Thyroid gland (tissue), 4 donors: ENCODE measurements around the gene CAST.

ENCODE experiments used
- CTCF ChIP-seq, 6 experiments: fragments of 200-600 bp in 3 of 6; fragments of 450-650 bp in 3 of 6; sonication (generic) in 3 of 6; IDR thresholded peaks; one replicate each; pipeline ENCODE4 v1.5.1; 2016 to 2019; ENCODE audit warnings: antibody characterized with exemption in 6 of 6, mild to moderate bottlenecking in 2 of 6, inconsistent platforms in 1 of 6, moderate library complexity in 1 of 6
- POLR2A ChIP-seq, 2 donors: fragments of 450-650 bp; IDR thresholded peaks; one replicate each; pipeline ENCODE4 v1.6.1; 2017; ENCODE audit warnings: antibody characterized with exemption in 2 of 2, mild to moderate bottlenecking in 2 of 2, moderate library complexity in 1 of 2

DNA sequence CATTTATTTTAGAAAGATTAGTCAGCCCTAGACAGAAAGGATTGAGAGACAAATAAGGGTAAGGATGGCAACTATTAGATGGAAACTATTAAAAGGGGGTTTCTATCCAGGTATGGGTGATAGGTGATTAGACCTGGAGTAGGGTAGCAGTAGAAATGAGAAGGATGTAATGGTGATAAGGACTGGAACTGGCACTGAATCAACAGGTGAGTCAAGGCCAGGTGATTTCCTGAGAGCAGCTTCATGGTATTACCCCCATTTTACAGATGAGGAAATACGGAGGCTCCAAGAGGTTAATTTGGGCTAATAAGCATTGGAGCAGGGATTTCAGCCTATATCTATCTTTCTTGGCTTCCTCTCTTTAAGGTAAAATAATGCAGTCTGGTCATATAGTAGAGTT, 55.7 kb downstream of the CAST start:
- no peak for TF ChIP-seq CTCF (IDR thresholded peaks at IDR 0.05)
- TF ChIP-seq POLR2A (IDR thresholded peaks at IDR 0.05): no peak
